ENCODE measurements around the gene IFITM10. TPM values are rescaled to one million over a fixed set of nuclear protein-coding genes. Genes with fewer than 3 reads are reported as not detected.
A peak's percentile ranks its signal among the peaks of the same experiment; 100 is the strongest.

Gene IFITM10
- total and polyA plus RNA-seq, 9 of the 15 experiments (the other 6 are each of a cell fraction or from before 2014, with no cell fraction given): 0.08 to 0.13 (median 0.09) TPM; not detected in 6

GRCh38 chr11:1760351-1761109 is 10.1 kb upstream of the IFITM10 start (continued):
- TF ChIP-seq RBM22 (IDR thresholded peaks at IDR 0.05; ENCODE audit: low read depth, low read length, poor library complexity, severe bottlenecking) (no peak), TRIM25 (IDR thresholded peaks at IDR 0.05; ENCODE audit: borderline replicate concordance) (no peak), FOXJ2 (tag; IDR thresholded peaks at IDR 0.05) (no peak), TEAD2 (tag; IDR thresholded peaks at IDR 0.05) (no peak), MTF1 (CRISPR knock-in tag; IDR thresholded peaks at IDR 0.05; ENCODE audit: borderline replicate concordance) (no peak), ZFP30 (CRISPR knock-in tag; IDR thresholded peaks at IDR 0.05; ENCODE audit: borderline replicate concordance) (no peak), PREB (CRISPR knock-in tag; IDR thresholded peaks at IDR 0.05) (no peak), HDAC8 (tag; IDR thresholded peaks at IDR 0.05) (no peak), SMARCA4 (IDR thresholded peaks at IDR 0.05) (no peak), ATF1 (CRISPR knock-in tag; IDR thresholded peaks at IDR 0.05) (no peak), ATF1 (tag; IDR thresholded peaks at IDR 0.05) (0 out of 2 replicates have a peak, but pooled peaks have one; percentile 9), ZNF584 (CRISPR knock-in tag; IDR thresholded peaks at IDR 0.05; ENCODE audit: low read depth) (no peak), CC2D1A (IDR thresholded peaks at IDR 0.05) (no peak), SNRNP70 (optimal IDR thresholded peaks at IDR 0.05; ENCODE audit: low read depth, low read length) (no peak), ZNF764 (CRISPR knock-in tag; IDR thresholded peaks at IDR 0.05; ENCODE audit: low read depth) (no peak), MAFK (IDR thresholded peaks at IDR 0.05; ENCODE audit: low read length) (peak; percentile 88), ZNF212 (CRISPR knock-in tag; IDR thresholded peaks at IDR 0.05) (no peak), SP1 (CRISPR knock-in tag; IDR thresholded peaks at IDR 0.05) (no peak), ZC3H11A (IDR thresholded peaks at IDR 0.05; ENCODE audit: low read depth, low read length) (no peak), NCOA2 (IDR thresholded peaks at IDR 0.05; ENCODE audit: partially characterized antibody in 2 of 2) (no peak), NFE2 (IDR thresholded peaks at IDR 0.05; ENCODE audit: low read depth) (peak; percentile 83), SPI1 (IDR thresholded peaks at IDR 0.05; ENCODE audit: borderline replicate concordance, low read depth, low read length) (no peak), ZNF3 (CRISPR knock-in tag; IDR thresholded peaks at IDR 0.05) (no peak), HNRNPUL1 (IDR thresholded peaks at IDR 0.05; ENCODE audit: low read length) (no peak), ETV6 (IDR thresholded peaks at IDR 0.05; ENCODE audit: borderline replicate concordance in 1 of 2, low read depth in 2 of 2, low read length in 1 of 2) (no peak), ETV6 (CRISPR knock-in tag; IDR thresholded peaks at IDR 0.05; ENCODE audit: borderline replicate concordance) (no peak), ZNF655 (CRISPR knock-in tag; IDR thresholded peaks at IDR 0.05) (no peak)

Measured in K562 (cell line).